Left lobe of liver (tissue), 2 donors: ENCODE measurements around the gene C19orf47. TPM values are rescaled to one million over a fixed set of nuclear protein-coding genes. Genes with fewer than 3 reads are reported as not detected.
A peak's percentile ranks its signal among the peaks of the same experiment; 100 is the strongest.

Experiments
- ATAC-seq: fragments of 200-7000 bp; cut with Tn5 transposase; one replicate; pipeline ENCODE4 v1.9.1; 2020; ENCODE audit warnings: mild to moderate bottlenecking, moderate library complexity
- DNase-seq: peaks from one replicate; pipeline ENCODE4 v3.0.0-alpha.2; 2020; ENCODE audit warnings: low spot score
- total RNA-seq: library from RNA; stranded (reverse); gene quantifications from one replicate; pipeline ENCODE4 v1.2.1, GENCODE V29; 2021
- donor health status: DM: no; HTN: no; CAD: no; lungs with moderate emphysema.
- donor health status: DM: no; HTN: yes; CAD: no.

C19orf47 gene
- total RNA-seq, 1 donor from 2014 or later = 6.7 TPM

DNA sequence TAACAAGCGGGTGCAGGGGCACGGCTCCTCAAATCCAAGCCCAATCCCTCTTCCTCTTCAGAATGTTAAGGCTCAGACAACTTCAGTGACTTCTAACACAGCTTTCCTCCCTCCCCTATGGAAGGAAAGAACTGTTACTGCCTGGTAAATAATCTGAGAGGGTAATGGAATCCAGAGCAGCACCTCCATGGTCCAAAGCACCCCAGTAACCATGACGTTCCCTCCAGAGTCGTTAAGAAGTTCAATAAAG is 64.0 kb downstream of the C19orf47 start:
- no peak for ATAC-seq
- DNase-seq = no peak

GRCh38 chr19:40283414-40284250 is 64.6 kb downstream of the C19orf47 start:
- peak; percentile 95 for DNase-seq
- peak; percentile 63 for ATAC-seq

DNA sequence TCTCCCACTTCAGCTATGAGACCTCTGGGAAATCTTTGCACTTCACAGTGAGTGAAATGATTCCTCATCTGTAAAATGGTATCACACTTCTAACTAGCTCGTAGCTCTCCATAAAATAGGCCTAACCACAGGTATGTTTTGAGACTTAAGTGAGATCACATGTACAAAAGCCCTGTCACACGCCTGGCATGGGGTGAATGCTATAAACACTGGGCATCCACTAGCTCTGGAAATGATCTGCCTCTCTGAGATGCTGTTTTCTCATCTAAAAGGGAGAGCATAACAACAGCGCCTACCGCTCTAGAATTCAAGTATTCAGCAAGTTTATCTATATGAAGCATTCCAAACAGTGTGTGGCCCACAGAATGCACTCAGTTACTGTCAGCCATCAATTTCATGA is 65.3 kb downstream of the C19orf47 start:
- DNase-seq (no peak), ATAC-seq (no peak)

DNA sequence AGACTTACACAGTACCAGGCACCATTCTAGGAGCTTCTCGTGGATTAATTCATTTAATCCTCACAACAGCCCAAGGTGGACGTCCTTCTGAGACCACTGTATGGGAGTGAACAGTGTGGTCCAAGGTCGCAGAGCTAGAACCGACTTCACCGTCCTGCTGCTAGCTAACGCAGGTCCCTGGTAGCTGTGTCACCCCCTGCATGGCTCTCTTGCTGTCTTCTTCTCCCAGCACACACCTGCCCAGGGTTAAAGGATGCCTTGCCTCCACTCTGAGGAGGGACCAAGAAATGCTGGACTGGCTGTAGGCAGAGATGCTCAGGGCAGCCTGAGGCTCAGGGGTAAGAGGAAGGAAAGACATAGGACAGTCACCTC is 66.0 kb downstream of the C19orf47 start:
- ATAC-seq = no peak
- no peak for DNase-seq

DNA sequence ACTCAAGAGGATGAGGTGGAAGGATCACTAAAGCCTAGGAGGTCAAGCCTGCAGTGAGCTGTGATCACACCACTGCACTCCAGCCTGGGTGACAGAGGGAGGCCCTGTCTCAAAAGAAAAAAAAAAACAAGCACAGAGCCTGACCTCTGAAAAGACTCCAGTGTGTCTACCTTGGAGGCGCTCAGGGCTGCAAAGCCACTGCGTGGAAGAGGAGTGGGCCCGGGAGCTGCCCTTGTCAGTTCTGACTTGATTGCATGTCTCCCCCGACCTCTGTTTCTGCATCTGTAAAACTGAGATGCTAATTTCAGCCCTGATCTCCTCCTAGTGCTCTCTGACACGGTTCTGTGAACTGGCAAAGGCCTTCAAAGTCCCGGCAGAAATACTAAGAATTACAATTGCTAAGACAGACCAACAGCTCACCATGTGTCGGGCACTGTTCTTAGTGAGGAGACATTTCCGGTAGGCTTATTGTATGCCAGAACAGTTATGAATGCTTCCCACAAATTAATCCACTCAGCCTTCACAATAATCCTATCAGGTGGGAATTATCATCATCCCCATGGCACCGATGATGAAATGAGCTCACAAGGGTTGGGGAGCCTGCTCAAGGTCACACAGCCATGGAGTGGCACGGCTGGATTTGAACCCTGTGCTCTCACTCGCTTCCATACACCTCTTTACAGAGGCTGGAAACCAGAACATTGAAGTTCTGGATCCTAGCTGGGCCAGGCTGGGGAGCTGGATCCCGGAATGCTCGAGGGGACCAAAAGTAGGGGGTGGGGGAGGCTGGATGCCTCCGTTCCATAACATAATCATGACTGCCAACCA is 66.6 kb downstream of the C19orf47 start:
- DNase-seq = no peak
- no peak for ATAC-seq

- peak; percentile 96 for DNase-seq
Measured at GRCh38 chr19:40280608-40281221, 67.5 kb downstream of the C19orf47 start.

DNA sequence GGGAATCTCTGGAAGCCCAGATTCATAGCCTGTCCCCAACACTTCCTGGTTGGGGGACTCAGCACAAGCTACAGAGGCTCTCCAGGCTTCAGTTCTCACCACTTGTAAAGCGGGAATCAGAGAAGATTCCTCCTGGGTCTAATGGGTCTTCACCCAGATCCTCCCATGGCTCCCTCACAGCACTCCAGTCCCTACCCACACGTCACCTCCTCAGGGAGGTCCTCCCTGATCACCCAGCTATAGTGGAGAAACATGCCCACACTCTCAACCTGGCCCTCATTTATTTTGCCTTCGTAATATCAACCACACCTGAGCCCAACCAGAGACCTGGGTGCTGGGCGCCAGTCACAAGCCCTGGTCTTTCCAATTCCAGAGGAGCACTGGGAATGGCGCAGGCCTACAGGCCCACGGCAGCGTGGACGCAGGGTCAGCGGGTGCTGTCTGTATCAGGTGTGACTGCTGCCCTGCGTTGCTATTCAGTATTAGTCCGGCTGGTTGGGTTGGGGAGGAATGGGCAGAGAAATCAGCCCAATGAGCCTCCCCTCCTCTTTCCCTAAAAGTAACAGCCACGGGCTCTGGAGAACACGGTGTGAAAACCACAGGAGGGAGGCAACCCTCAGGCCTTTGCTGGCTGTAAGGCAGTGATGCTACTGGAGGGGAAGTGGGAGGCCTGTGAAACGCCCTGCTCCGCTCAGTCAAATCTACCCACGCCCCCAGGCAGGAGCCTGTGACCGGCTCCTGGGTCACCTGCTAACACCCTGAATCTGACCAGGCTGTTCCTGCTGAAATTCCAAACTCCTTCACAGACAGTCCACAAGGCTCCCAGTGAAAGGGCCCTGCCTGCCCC is 68.2 kb downstream of the C19orf47 start:
- DNase-seq (no peak), ATAC-seq (no peak)

More at GRCh38 chr19:40280608-40281221, 67.5 kb downstream of the C19orf47 start:
- ATAC-seq = peak; percentile 64

GRCh38 chr19:40279120-40279551 is 69.1 kb downstream of the C19orf47 start:
- no peak for ATAC-seq
- DNase-seq = no peak

- ATAC-seq = no peak
- no peak for DNase-seq
Measured at GRCh38 chr19:40278361-40279035, 69.7 kb downstream of the C19orf47 start.

DNA sequence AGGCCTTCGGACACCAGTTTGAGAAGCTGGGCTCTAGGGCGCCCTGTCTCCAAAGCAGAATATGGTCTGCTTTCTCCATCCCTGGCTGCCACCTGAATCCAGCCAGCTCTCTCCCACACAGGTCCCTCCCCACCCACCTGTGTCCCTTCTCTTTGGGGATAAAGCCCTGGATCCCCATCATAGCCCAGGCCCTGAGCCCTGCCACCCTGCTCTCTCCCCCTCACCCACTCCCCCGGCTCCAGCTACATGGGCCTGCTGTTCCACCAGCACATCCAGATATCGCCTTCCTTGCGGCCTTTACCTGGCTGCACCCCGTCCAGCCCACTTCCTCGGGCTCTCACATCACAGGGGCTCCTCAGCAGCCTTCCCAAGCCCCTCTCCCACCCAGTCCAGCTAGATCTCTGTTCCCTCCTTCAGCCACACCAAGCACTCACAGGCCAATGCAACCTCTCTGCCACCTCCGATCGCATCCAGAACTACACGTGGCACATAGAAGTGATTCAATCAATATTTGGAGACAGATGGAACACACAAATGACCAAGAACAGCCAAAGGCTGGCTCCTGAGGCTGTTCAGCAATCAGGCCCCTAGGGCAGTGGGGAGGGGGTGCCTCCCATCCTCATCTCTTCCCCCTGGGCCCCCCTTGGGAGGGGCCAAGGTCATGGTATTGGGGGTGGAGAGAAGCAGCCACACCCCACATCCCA is 70.7 kb downstream of the C19orf47 start:
- DNase-seq = no peak
- peak; percentile 27 for ATAC-seq

GRCh38 chr19:40274585-40275544 is 73.3 kb downstream of the C19orf47 start:
- no peak for ATAC-seq
- DNase-seq = no peak

DNA sequence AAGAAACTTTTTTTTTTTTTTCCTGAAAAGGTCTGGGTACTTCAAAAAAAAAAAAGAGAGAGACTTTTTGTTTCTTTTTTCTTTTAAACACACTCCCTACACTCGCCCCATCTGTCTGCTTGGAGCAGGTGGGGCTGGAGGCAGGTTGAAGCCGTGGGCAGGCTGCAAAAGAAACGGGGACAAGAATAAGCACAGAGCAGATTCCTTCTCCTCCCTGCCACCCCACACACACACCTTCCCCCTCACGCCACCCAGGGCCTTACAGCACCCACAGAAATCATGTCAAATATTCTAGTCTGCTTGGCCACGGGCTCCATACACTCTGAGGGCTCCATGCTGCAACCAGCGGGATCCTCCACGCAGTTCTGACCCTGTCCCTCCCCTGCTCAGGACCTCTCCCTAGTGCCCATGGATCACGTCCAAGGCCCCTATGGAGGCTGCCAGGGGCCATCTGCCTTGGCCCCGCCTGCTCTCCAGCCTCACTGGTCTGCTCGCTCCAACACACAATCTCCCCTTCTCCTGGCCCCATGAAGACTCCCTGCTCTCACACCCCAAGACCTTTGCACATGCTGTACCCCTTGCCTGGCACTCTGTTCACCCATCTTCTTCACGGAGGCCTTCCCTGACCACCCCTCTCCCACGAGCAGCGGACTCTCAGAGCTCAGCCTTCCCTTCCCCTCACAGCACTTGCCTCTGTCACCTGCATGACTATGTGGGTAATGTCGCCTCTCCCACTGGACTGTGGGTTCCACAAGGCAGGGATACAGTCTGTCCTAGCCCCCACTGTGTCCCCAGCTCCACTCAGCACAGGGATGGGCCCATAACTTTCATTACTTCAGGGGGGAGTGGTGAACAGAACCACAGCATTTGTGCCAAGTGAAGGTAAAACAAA is 74.5 kb downstream of the C19orf47 start:
- ATAC-seq (no peak), DNase-seq (no peak)

DNA sequence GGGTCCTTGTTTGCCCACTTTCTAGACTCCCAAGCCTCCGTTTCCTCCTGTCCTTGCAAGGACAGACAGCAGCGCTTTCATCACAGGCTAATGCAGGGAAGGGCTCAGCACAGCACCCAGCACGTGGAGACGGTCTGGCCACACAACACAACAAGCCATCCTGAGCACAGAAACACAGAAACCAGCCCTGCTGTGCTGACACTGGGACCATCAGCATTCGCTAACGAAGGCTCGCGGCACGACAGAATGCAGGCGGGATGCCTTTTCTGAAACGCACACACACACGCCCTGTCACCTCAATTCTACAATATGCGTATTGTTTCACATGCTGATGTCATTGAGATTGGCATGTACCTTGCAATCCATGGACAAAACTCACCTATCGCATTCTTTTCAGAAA is 75.9 kb downstream of the C19orf47 start:
- no peak for ATAC-seq
- no peak for DNase-seq

- ATAC-seq (no peak), DNase-seq (no peak)
Measured at GRCh38 chr19:40271706-40272105, 76.5 kb downstream of the C19orf47 start.

- ATAC-seq = no peak
- DNase-seq = no peak
Measured at GRCh38 chr19:40270362-40271089, 77.7 kb downstream of the C19orf47 start.
